Naive thymus-derived CD4-positive, alpha-beta T cell (primary cell): ENCODE results near the gene SAP30. TPM values are rescaled to one million over a fixed set of nuclear protein-coding genes. Genes with fewer than 3 reads are reported as not detected.

Source experiments
- ATAC-seq: fragments of 150-1000 bp; cut with Tn5 transposase; 2 replicates; pipeline ENCODE4 v1.10.0; 2021; ENCODE audit warnings: mild to moderate bottlenecking, moderate library complexity
- CTCF ChIA-PET: fragments of 350-600 bp; sonication (Branson Sonifier 250); formaldehyde crosslinking; loops from one replicate; lab custom pipeline; 2021; ENCODE audit warnings: antibody characterized with exemption; lab: Charles Lee
- POLR2A ChIA-PET: fragments of 350-600 bp; sonication (Branson Sonifier 250); formaldehyde crosslinking; loops from one replicate; lab custom pipeline; 2021; ENCODE audit warnings: antibody characterized with exemption, inconsistent platforms; lab: Charles Lee
- DNase-seq, 9 donors: peaks; one replicate each; pipeline versions ENCODE4 v3.0.0 to v3.0.0-alpha.2; 2020 to 2022; ENCODE audit warnings: mixed read lengths in 1 of 9
- H3K27ac ChIP-seq: one replicate; pipeline ENCODE4 v1.7.0; 2013; ENCODE audit warnings: mild to moderate bottlenecking, low read depth, low read length, moderate library complexity
- H3K27me3 ChIP-seq, 2 donors: one replicate each; pipeline ENCODE4 v1.7.0; 2013; ENCODE audit warnings: low read length in 2 of 2, mild to moderate bottlenecking in 2 of 2, moderate library complexity in 2 of 2; ENCODE audit not compliant: control insufficient read depth in 2 of 2, insufficient read depth in 2 of 2
- H3K36me3 ChIP-seq, 3 experiments: 1 replicate in 2 of 3; 2 replicates in 1 of 3; pipeline ENCODE4 v1.7.0; 2013; ENCODE audit warnings: low read length in 3 of 3, mild to moderate bottlenecking in 3 of 3, moderate library complexity in 1 of 3; ENCODE audit not compliant: insufficient read depth in 3 of 3, control insufficient read depth in 2 of 3
- H3K4me1 ChIP-seq, 2 donors: one replicate each; pipeline ENCODE4 v1.7.0; 2013; ENCODE audit warnings: low read length in 2 of 2, mild to moderate bottlenecking in 2 of 2, moderate library complexity in 1 of 2; ENCODE audit not compliant: control insufficient read depth in 2 of 2, insufficient read depth in 2 of 2
- H3K4me3 ChIP-seq: 2 replicates; pipeline ENCODE4 v1.7.0; 2013; ENCODE audit warnings: mild to moderate bottlenecking, low read length
- H3K9me3 ChIP-seq, 3 experiments: 1 replicate in 2 of 3; 2 replicates in 1 of 3; pipeline ENCODE4 v1.7.0; 2013; ENCODE audit warnings: low read length in 3 of 3; ENCODE audit not compliant: control insufficient read depth in 2 of 3
- H3K27ac Mint-ChIP-seq, 9 donors: one replicate each; pipeline ENCODE4 v1.8.0; 2020 to 2022; ENCODE audit warnings: mixed read lengths in 9 of 9, mild to moderate bottlenecking in 8 of 9, moderate library complexity in 5 of 9, inconsistent platforms in 2 of 9
- H3K27me3 Mint-ChIP-seq, 5 donors: one replicate each; pipeline ENCODE4 v1.8.0; 2021 to 2022; ENCODE audit warnings: mixed read lengths in 5 of 5, mild to moderate bottlenecking in 1 of 5
- H3K36me3 Mint-ChIP-seq, 5 donors: one replicate each; pipeline ENCODE4 v1.8.0; 2020 to 2022; ENCODE audit warnings: mixed read lengths in 5 of 5, mild to moderate bottlenecking in 3 of 5, inconsistent platforms in 1 of 5
- H3K4me1 Mint-ChIP-seq, 7 donors: one replicate each; pipeline ENCODE4 v1.8.0; 2020 to 2022; ENCODE audit warnings: mixed read lengths in 7 of 7, mild to moderate bottlenecking in 3 of 7, inconsistent platforms in 1 of 7
- H3K4me3 Mint-ChIP-seq, 10 donors: one replicate each; pipeline ENCODE4 v1.8.0; 2020 to 2022; ENCODE audit warnings: mild to moderate bottlenecking in 10 of 10, mixed read lengths in 10 of 10, moderate library complexity in 6 of 10, inconsistent platforms in 2 of 10
- H3K9me3 Mint-ChIP-seq, 11 donors: one replicate each; pipeline ENCODE4 v1.8.0; 2020 to 2022; ENCODE audit warnings: mixed read lengths in 11 of 11, mild to moderate bottlenecking in 4 of 11, inconsistent platforms in 1 of 11, moderate library complexity in 1 of 11
- intact Hi-C, 2 donors: fragments of 100-400 bp; cut with micrococcal nuclease; formaldehyde crosslinking; loops; one replicate each; pipeline ENCODE4 v1.15.1; 2023
- polyA plus RNA-seq, 2 donors: library from polyadenylated mRNA; unstranded; fragments of 300-500 nt; fragmentation: Illumina TruSeq; gene quantifications; one replicate each; pipeline ENCODE4 v1.2.3, GENCODE V29; 2021
- total RNA-seq, 6 experiments: library from RNA in 5 of 6; stranded (reverse) in 5 of 6; gene quantifications; 1 replicate in 5 of 6; 2 replicates in 1 of 6; pipeline ENCODE4 v1.2.3 and lab custom pipeline; 2021 to 2026

Gene SAP30
- total and polyA plus RNA-seq, 7 experiments from 2014 or later: 0.48 to 27.4 (median 1.1) TPM

GRCh38 chr4:173386751-173387150 is 16.0 kb downstream of the SAP30 start:
- H3K27ac Mint-ChIP-seq: no peak overlapping the region
- Histone ChIP-seq H3K9me3 (no peaks in the 10 kb centered on the region), H3K27ac (no peak overlapping the region), H3K27me3 (no peaks in the 10 kb centered on the region), H3K36me3 (no peaks in the 10 kb centered on the region), H3K4me3 (no peak overlapping the region), H3K4me1 (no peaks in the 10 kb centered on the region)
- H3K36me3 Mint-ChIP-seq: peaks cover 0 to 2% (median 0%) of the 10 kb centered on the region in 5 donors
- CTCF ChIA-PET: interaction anchor here (1.2 kb wide), 1 partner anchor 68 kb away, joined by 4 read pairs; no protein-coding TSS in a partner anchor
- no peak overlapping the region for H3K4me3 Mint-ChIP-seq
- intact Hi-C loops: no loop called here
- peaks cover 3 to 46% (median 25%) of the 10 kb centered on the region in 5 donors for H3K27me3 Mint-ChIP-seq
- no peak for ATAC-seq
- no peaks in the 10 kb centered on the region for H3K9me3 Mint-ChIP-seq
- POLR2A ChIA-PET: no interaction called here
- no peak for DNase-seq
- peaks cover 0 to 4% (median 0%) of the 10 kb centered on the region in 7 donors for H3K4me1 Mint-ChIP-seq

DNA sequence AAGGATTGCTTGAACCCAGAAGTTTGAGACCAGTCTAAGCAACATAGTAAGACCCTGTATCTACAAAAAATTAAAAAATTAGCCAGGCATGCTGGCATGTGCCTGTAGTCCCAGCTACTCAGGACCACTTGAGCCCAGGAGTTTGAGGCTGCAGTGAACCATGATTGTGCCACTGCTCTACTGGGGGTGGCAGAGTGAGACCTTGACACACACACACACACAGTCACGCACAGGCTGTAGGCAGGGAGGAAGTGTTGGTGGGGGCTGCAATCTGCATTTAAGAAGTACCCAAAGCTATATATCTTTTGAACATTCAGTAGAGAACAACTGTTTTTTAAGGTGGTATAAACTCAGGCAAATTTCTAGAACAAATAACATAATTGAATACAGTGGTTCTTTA is 20.9 kb downstream of the SAP30 start:
- H3K27ac Mint-ChIP-seq: no peak overlapping the region
- POLR2A ChIA-PET: no interaction called here
- H3K4me1 Mint-ChIP-seq: peaks cover 0 to 2% (median 0%) of the 10 kb centered on the region in 7 donors
- Histone ChIP-seq H3K9me3 (no peaks in the 10 kb centered on the region), H3K4me1 (no peaks in the 10 kb centered on the region), H3K27me3 (no peaks in the 10 kb centered on the region), H3K4me3 (no peak overlapping the region), H3K36me3 (no peaks in the 10 kb centered on the region), H3K27ac (no peak overlapping the region)
- ATAC-seq: no peak
- intact Hi-C loops: no loop called here
- no peaks in the 10 kb centered on the region for H3K9me3 Mint-ChIP-seq
- CTCF ChIA-PET: no interaction called here
- peaks cover 0 to 39% (median 28%) of the 10 kb centered on the region in 5 donors for H3K27me3 Mint-ChIP-seq
- no peak overlapping the region for H3K4me3 Mint-ChIP-seq
- peaks cover 0 to 18% (median 0%) of the 10 kb centered on the region in 5 donors for H3K36me3 Mint-ChIP-seq
- no peak for DNase-seq

- H3K4me3 ChIP-seq: no peak overlapping the region
- CTCF ChIA-PET: no interaction called here
- Mint-ChIP-seq H3K4me3 (no peak overlapping the region), H3K27me3 (peaks cover 4 to 22% (median 21%) of the 10 kb centered on the region in 5 donors), H3K27ac (no peak overlapping the region), H3K9me3 (no peaks in the 10 kb centered on the region), H3K36me3 (peaks cover 0 to 16% (median 0%) of the 10 kb centered on the region in 5 donors), H3K4me1 (peaks cover 0 to 2% (median 0%) of the 10 kb centered on the region in 7 donors)
- no peaks in the 10 kb centered on the region for H3K27me3 ChIP-seq
- intact Hi-C loops: no loop called here
- DNase-seq: no peak
- POLR2A ChIA-PET: no interaction called here
- H3K4me1 ChIP-seq: no peaks in the 10 kb centered on the region
- no peaks in the 10 kb centered on the region for H3K9me3 ChIP-seq
- no peaks in the 10 kb centered on the region for H3K36me3 ChIP-seq
- no peak for ATAC-seq
- H3K27ac ChIP-seq: no peak overlapping the region
These were observed 26.9 kb downstream of the SAP30 start for GRCh38 chr4:173397604-173398003.

- Histone ChIP-seq H3K36me3 (no peaks in the 10 kb centered on the region), H3K27me3 (no peaks in the 10 kb centered on the region), H3K27ac (no peak overlapping the region), H3K4me3 (no peak overlapping the region), H3K9me3 (no peaks in the 10 kb centered on the region), H3K4me1 (no peaks in the 10 kb centered on the region)
- H3K4me3 Mint-ChIP-seq: no peak overlapping the region
- intact Hi-C loops: no loop called here
- no peak overlapping the region for H3K27ac Mint-ChIP-seq
- ChIA-PET POLR2A (no interaction called here), CTCF (no interaction called here)
- H3K4me1 Mint-ChIP-seq: peaks cover 0 to 2% (median 0%) of the 10 kb centered on the region in 7 donors
- ATAC-seq (no peak), DNase-seq (no peak)
- H3K27me3 Mint-ChIP-seq: peaks cover 4 to 21% (median 21%) of the 10 kb centered on the region in 5 donors
- H3K9me3 Mint-ChIP-seq: no peaks in the 10 kb centered on the region
- H3K36me3 Mint-ChIP-seq: peaks cover 0 to 16% (median 0%) of the 10 kb centered on the region in 5 donors
These were observed 27.5 kb downstream of the SAP30 start for GRCh38 chr4:173398220-173398619.

GRCh38 chr4:173398779-173399415 is 28.1 kb downstream of the SAP30 start, which contains the start of gene SCRG1:
Gene SCRG1 (minus strand): TSS chr4:173399116. CDS start chr4:173391414, 7,702 bp downstream.
- no peak within 1 kb of the TSS for H3K27ac ChIP-seq
- H3K27me3 ChIP-seq: no peaks in the 10 kb centered on the region
- intact Hi-C loops: no loop called here
- peaks cover 4 to 19% (median 14%) of the 10 kb centered on the region in 5 donors for H3K27me3 Mint-ChIP-seq
- ATAC-seq (no peak), DNase-seq (no peak)
- H3K27ac Mint-ChIP-seq: no peak within 1 kb of the TSS
- CTCF ChIA-PET: interaction anchor here (0.6 kb wide), 1 partner anchor 23 kb away, joined by 4 read pairs; no protein-coding TSS in a partner anchor
- H3K36me3 ChIP-seq: no peaks in the 10 kb centered on the region
- no peaks in the 10 kb centered on the region for H3K4me1 ChIP-seq
- no peaks in the 10 kb centered on the region for H3K9me3 Mint-ChIP-seq
- H3K4me1 Mint-ChIP-seq: peaks cover 0 to 2% (median 0%) of the 10 kb centered on the region in 7 donors
- H3K9me3 ChIP-seq: no peaks in the 10 kb centered on the region
- peaks cover 0 to 13% (median 0%) of the 10 kb centered on the region in 5 donors for H3K36me3 Mint-ChIP-seq
- no peak within 1 kb of the TSS for H3K4me3 Mint-ChIP-seq
- POLR2A ChIA-PET: no interaction called here
- H3K4me3 ChIP-seq: no peak within 1 kb of the TSS

- CTCF ChIA-PET: interaction anchor here (0.9 to 1.0 kb wide), 2 partner anchors 14 to 82 kb away, joined by 3 read pairs; no protein-coding TSS in a partner anchor
- no peak for DNase-seq
- POLR2A ChIA-PET: no interaction called here
These were observed 30.3 kb downstream of the SAP30 start for GRCh38 chr4:173401063-173401462.

More at GRCh38 chr4:173401063-173401462, 30.3 kb downstream of the SAP30 start:
- Histone ChIP-seq H3K4me1 (no peaks in the 10 kb centered on the region), H3K27me3 (no peaks in the 10 kb centered on the region), H3K4me3 (no peak overlapping the region), H3K9me3 (no peaks in the 10 kb centered on the region), H3K36me3 (no peaks in the 10 kb centered on the region), H3K27ac (no peak overlapping the region)
- Mint-ChIP-seq H3K4me3 (no peak overlapping the region), H3K27me3 (peaks cover 2 to 11% (median 4%) of the 10 kb centered on the region in 5 donors), H3K9me3 (no peaks in the 10 kb centered on the region), H3K27ac (no peak overlapping the region), H3K4me1 (peaks cover 0 to 6% (median 0%) of the 10 kb centered on the region in 7 donors), H3K36me3 (peaks cover 0 to 12% (median 0%) of the 10 kb centered on the region in 5 donors)
- intact Hi-C loops: no loop called here
- no peak for ATAC-seq
